HPDE6-E6E7 (cell line): Measurements from ENCODE around the gene ECE1.
"Not testable (repeated sequence)": the region's sequence is repeated elsewhere in the genome, so short reads cannot be mapped to it uniquely, and the experiment has no call there.

ENCODE experiments used
- DNase-seq: peaks from one replicate; pipeline ENCODE4 v3.0.0; 2011; ENCODE audit warnings: missing footprints; ENCODE audit errors: extremely low spot score

Gene ECE1

GRCh38 chr1:21292984-21293536, 2.8 kb upstream of the ECE1 start:
- DNase-seq: no peak

DNA sequence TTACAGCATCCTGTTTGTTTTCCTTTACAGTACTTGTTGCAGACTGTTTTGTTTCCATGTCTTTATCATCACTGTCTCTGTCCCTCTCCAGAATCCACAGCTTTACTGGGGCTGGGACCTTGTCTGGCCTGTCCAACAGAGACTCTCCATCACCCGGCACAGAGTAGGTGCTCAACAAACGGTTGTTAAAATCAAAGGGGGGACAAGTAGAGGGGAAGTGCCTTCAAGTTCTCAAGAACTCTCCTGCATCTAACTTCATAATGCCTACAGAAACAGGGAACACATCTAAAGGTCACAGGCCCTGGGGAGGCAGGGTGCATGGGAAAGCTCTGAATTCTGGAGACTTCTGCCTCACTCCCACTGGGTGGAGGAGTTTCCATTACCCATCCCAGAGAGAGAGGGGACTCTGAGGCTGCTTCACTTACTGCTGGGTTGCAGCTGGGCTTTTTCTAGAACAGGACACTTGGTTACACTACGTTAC, 2.3 kb upstream of the ECE1 start:
- DNase-seq: no peak

GRCh38 chr1:21291964-21292363, 1.7 kb upstream of the ECE1 start:
- no peak for DNase-seq

GRCh38 chr1:21291184-21291583, 921 bp upstream of the ECE1 start:
- no peak for DNase-seq

DNA sequence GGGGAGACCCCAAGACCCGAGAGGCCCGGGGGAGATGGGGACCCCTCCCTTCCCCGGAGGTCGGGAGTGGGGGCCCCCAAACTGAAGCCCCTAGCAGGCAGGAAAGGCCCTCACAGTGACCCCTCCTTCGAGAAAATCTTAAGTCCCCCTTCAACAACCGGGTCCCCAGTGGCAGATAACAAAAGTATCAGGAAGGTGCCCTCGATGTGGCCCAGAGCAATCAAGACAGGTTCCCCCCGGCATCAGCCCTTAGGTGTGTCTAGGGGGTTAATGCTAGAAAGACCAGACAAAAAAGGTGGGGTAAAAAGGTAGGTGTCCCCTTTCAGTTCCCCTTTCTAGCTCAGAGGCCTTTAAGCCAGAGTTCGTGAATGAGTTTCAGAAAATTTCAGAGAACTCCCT, 282 bp upstream of the ECE1 start:
- DNase-seq: no peak

DNA sequence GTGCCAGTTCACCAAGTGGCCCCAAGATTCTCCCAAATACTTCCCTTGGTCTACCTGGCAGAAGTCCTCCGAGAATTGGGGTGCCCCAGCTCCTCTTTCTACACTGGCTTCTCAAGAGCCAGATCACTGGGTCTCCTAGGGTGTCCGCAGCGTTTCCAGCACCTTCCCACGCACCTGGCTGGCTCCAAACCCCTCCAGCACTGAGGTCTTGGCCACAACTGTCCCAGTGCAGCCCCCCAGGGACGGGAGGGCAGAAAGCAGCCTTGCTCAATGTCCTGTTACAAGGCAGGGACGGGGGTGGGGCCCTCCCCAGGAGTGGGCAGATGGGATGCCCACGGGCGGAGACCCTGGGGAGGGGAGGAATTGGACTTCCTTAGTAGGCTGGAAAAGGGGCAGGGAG, 1.1 kb downstream of the ECE1 start:
- no peak for DNase-seq

- DNase-seq: no peak
These were observed 2.3 kb downstream of the ECE1 start for GRCh38 chr1:21287905-21288514.

GRCh38 chr1:21285386-21285785, 4.9 kb downstream of the ECE1 start:
- not testable (repeated sequence) for DNase-seq

DNA sequence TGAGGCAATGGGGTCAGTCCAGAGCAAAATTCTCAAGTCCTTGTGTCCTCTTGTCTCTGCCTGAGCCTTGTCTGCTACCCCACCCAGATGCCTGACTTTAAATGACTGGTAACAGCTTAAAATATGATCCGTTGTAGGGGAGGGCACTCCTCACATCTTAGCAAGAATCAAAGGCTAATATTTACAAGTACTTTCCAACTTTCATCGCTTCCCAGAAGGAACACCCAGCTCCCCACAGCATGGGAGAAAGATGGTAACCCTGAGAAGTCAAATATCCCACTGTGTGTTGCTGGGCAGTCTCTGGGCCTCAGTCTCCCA, 5.2 kb downstream of the ECE1 start:
- DNase-seq: no peak

GRCh38 chr1:21284206-21285054, 5.8 kb downstream of the ECE1 start:
- no peak for DNase-seq

DNA sequence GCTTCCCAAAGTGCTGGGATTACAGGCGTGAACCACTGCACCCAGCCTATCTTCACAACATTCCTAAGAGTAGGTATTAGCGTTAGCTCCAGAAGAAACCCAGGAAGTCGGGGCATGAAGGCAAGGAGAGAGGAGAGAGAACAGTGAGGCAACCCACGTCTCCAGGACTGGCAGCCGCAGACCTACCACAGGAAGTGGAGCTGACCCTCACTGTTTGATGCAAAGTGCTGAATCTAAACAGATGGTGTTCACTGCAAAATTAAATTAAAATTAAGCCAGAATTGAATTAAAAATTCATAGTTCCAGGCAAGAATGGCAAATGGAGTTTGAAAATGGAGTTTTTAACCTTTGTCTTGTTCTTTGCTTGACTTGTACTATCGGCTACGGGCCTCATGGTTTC, 6.7 kb downstream of the ECE1 start:
- no peak for DNase-seq

DNA sequence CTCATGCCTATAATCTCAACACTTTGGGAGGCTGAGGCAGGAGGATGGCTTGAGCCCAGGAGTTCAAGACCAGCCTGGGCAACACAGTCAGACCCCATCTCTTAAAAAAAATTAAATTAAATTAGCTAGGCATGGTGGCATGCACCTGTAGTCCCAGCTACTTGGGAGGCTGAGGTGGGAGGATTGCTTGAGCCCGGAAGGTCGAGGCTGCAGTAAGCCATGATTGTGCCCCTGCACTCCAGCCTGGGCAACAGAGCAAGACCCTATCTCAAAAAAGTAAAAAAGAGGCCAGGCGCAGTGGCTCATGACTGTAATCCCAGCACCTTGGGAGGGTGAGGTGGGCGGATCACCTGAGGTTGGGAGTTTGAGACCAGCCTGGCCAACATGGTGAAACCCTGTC, 8.2 kb downstream of the ECE1 start:
- not testable (repeated sequence) for DNase-seq

GRCh38 chr1:21280482-21280881, 9.8 kb downstream of the ECE1 start:
- DNase-seq: no peak

DNA sequence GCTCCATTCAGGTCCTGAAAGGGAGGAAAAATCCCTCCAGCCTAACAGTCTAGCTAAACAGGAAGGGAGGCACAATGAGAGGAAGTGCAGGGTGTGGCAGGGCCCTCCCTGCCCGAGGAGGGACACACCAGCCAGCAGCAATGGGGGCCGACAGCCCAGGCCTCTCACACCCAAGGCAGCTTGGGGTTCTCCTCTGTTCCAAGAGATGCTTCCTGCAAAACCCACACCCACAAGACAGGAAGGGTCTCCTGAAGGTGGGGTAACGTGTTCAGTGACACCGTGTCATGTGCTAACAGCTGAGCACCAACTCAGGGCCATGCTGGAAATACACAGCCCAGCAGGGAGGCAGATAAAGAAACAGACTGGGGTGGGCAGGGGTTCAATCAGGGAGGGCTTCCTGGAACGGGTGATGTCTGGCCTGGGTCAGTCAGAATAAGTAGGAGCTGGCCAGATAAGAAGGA, 10.2 kb downstream of the ECE1 start:
- DNase-seq: no peak

- DNase-seq: no peak
These were observed 11.1 kb downstream of the ECE1 start for GRCh38 chr1:21278860-21279845.

- no peak for DNase-seq
These were observed 11.9 kb downstream of the ECE1 start for GRCh38 chr1:21278208-21278859.

- no peak for DNase-seq
These were observed 13.1 kb downstream of the ECE1 start for GRCh38 chr1:21277180-21277579.

DNA sequence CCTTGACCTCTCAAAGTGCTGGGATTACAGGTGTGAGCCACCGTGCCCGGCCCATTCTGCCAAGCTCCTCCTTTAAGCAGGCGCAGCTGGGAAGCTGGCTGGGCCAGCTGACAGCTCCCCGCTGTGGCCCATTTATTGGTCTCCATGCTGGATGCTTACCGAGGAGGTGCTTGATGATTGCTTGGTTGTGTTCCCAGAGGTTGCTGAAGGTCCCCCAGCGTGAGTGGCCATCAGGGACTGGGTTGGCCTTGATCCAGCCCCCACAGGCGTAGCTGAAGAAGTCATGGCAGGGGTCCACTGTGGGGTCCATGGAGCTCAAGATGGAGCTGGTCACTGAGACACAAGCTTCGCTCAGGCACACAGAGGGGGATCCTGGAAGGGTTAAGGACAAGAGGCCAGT, 17.7 kb downstream of the ECE1 start:
- no peak for DNase-seq

- no peak for DNase-seq
These were observed 18.7 kb downstream of the ECE1 start for GRCh38 chr1:21271550-21271949.

GRCh38 chr1:21270086-21270689, 20.1 kb downstream of the ECE1 start:
- DNase-seq: no peak
